Measurements from ENCODE around the gene RWDD4.

DNA sequence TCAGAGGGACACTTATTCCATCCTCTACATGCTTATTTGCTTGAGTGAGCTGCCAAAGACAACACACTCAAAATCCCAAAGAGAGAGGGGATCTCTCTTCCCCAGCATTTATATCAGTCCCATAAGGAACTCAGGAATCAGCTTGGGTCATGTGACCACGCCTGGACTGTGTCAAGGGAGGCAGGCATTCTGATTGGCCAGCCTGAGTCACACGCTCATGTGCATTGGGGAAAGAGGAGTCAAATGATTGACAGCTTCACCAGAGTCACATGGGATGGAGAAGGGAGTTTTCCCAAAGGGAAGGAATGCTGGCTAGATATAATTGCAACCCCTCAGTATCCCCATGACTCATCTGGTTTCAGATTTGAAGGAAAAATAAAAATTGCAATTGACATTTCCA lies 49.0 kb downstream of the RWDD4 start:
- TF ChIP-seq, protein P1, sequence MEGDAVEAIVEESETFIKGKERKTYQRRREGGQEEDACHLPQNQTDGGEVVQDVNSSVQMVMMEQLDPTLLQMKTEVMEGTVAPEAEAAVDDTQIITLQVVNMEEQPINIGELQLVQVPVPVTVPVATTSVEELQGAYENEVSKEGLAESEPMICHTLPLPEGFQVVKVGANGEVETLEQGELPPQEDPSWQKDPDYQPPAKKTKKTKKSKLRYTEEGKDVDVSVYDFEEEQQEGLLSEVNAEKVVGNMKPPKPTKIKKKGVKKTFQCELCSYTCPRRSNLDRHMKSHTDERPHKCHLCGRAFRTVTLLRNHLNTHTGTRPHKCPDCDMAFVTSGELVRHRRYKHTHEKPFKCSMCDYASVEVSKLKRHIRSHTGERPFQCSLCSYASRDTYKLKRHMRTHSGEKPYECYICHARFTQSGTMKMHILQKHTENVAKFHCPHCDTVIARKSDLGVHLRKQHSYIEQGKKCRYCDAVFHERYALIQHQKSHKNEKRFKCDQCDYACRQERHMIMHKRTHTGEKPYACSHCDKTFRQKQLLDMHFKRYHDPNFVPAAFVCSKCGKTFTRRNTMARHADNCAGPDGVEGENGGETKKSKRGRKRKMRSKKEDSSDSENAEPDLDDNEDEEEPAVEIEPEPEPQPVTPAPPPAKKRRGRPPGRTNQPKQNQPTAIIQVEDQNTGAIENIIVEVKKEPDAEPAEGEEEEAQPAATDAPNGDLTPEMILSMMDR (conservative IDR thresholded peaks at IDR 0.05; ENCODE audit: low read length): no peak
- TF ChIP-seq EZH2phosphoT487 (IDR thresholded peaks at IDR 0.05; ENCODE audit: borderline replicate concordance, low read depth, low read length): no peak
